Caco-2 (cell line): ENCODE data around the gene SYT6. TPM values are rescaled to one million over a fixed set of nuclear protein-coding genes. Genes with fewer than 3 reads are reported as not detected.

ENCODE experiments used
- BruUV-seq: library from RNA; stranded (reverse); fragments of 400-500 nt; replicated peaks from 2 replicates; lab custom pipeline; 2021; lab: Mats Ljungman, UMichigan
- CTCF ChIA-PET: fragments of 300-600 bp; sonication (Branson Sonifier 250); formaldehyde crosslinking; loops from one replicate; lab custom pipeline; 2022; ENCODE audit warnings: antibody characterized with exemption; lab: Charles Lee
- POLR2A ChIA-PET: fragments of 300-600 bp; sonication (Branson Sonifier 250); formaldehyde crosslinking; loops from one replicate; lab custom pipeline; 2022; ENCODE audit warnings: antibody characterized with exemption; lab: Charles Lee
- DNase-seq, 2 experiments: peaks; one replicate each; pipeline versions ENCODE4 v3.0.0 to v3.0.0-alpha.2; 2020 to 2022
- H3K27me3 ChIP-seq: replicated peaks from 2 replicates; pipeline ENCODE4 v1.6.0; 2011; ENCODE audit warnings: low read length; ENCODE audit not compliant: control insufficient read depth, insufficient read depth
- H3K36me3 ChIP-seq: 2 replicates; pipeline ENCODE4 v1.5.1; 2011; ENCODE audit warnings: low read length; ENCODE audit not compliant: control insufficient read depth, insufficient read depth
- H3K4me1 ChIP-seq: fragments of 250-450 bp; sonication (Bioruptor Pico); 2 replicates; pipeline ENCODE4 v1.5.1; 2020; ENCODE audit warnings: mild to moderate bottlenecking
- H3K4me3 ChIP-seq: 2 replicates; pipeline ENCODE4 v1.5.1; 2011; ENCODE audit warnings: low read depth, mild to moderate bottlenecking, control low read depth, low read length
- H3K9me3 ChIP-seq: fragments of 250-450 bp; sonication (Bioruptor Pico); 2 replicates; pipeline ENCODE4 v1.5.1; 2020; ENCODE audit warnings: mild to moderate bottlenecking, moderate library complexity
- H3K27ac Mint-ChIP-seq: one replicate; pipeline ENCODE4 v1.8.0; 2022; ENCODE audit warnings: mixed read lengths; ENCODE audit not compliant: unreplicated experiment
- H3K27me3 Mint-ChIP-seq: one replicate; pipeline ENCODE4 v1.8.0; 2022; ENCODE audit warnings: mixed read lengths; ENCODE audit not compliant: insufficient read depth, unreplicated experiment
- H3K36me3 Mint-ChIP-seq: one replicate; pipeline ENCODE4 v1.8.0; 2022; ENCODE audit warnings: mild to moderate bottlenecking, mixed read lengths; ENCODE audit not compliant: insufficient read depth, unreplicated experiment
- H3K4me1 Mint-ChIP-seq: one replicate; pipeline ENCODE4 v1.8.0; 2022; ENCODE audit warnings: low read depth, mixed read lengths; ENCODE audit not compliant: unreplicated experiment
- H3K4me3 Mint-ChIP-seq: one replicate; pipeline ENCODE4 v1.8.0; 2022; ENCODE audit warnings: mild to moderate bottlenecking, moderate library complexity, mixed read lengths; ENCODE audit not compliant: unreplicated experiment
- H3K9me3 Mint-ChIP-seq: one replicate; pipeline ENCODE4 v1.8.0; 2022; ENCODE audit warnings: mixed read lengths; ENCODE audit not compliant: unreplicated experiment
- CTCF ChIP-seq, 2 experiments: fragments of 200-600 bp in 1 of 2; IDR thresholded peaks; 1 replicate in 1 of 2; 2 replicates in 1 of 2; pipeline versions ENCODE4 v1.5.1 to v1.8.0; 2011 to 2022; ENCODE audit warnings: antibody characterized with exemption in 1 of 2, control low read depth in 1 of 2, inconsistent platforms in 1 of 2, low read depth in 1 of 2, low read length in 1 of 2, mild to moderate bottlenecking in 1 of 2, moderate library complexity in 1 of 2; ENCODE audit not compliant: insufficient read depth in 1 of 2, severe bottlenecking in 1 of 2, unreplicated experiment in 1 of 2
- intact Hi-C: fragments of 100-400 bp; cut with micrococcal nuclease; formaldehyde crosslinking; loops from one replicate; pipeline ENCODE4 v1.10.0; 2022; ENCODE audit not compliant: unreplicated experiment
- total RNA-seq: library from RNA; stranded (reverse); gene quantifications from 2 replicates; pipeline ENCODE4 v1.2.3, GENCODE V29; 2022

SYT6 gene
- total RNA-seq, 1 experiment from 2014 or later: 0.32 TPM

GRCh38 chr1:114192328-114192727 is 38.7 kb upstream of the SYT6 start:
- Mint-ChIP-seq H3K4me1 (no peaks in the 10 kb centered on the region), H3K4me3 (no peak overlapping the region), H3K36me3 (no peaks in the 10 kb centered on the region), H3K27ac (no peak overlapping the region), H3K27me3 (peaks cover 15% of the 10 kb centered on the region), H3K9me3 (no peaks in the 10 kb centered on the region)
- BruUV-seq: no TSS peak
- ChIA-PET POLR2A (no interaction called here), CTCF (no interaction called here)
- intact Hi-C loops: no loop called here
- H3K4me1 ChIP-seq: no peaks in the 10 kb centered on the region
- H3K4me3 ChIP-seq: no peak overlapping the region
- no peaks in the 10 kb centered on the region for H3K9me3 ChIP-seq
- no peaks in the 10 kb centered on the region for H3K27me3 ChIP-seq
- TF ChIP-seq CTCF (IDR thresholded peaks at IDR 0.05; ENCODE audit: insufficient read depth in 1 of 2, low read depth in 1 of 2, low read length in 1 of 2, severe bottlenecking in 1 of 2, unreplicated experiment in 1 of 2): no peak
- H3K36me3 ChIP-seq: no peaks in the 10 kb centered on the region
- no peak for DNase-seq

- Mint-ChIP-seq H3K27ac (no peak overlapping the region), H3K4me3 (no peak overlapping the region), H3K4me1 (no peaks in the 10 kb centered on the region), H3K9me3 (no peaks in the 10 kb centered on the region), H3K27me3 (peaks cover 9% of the 10 kb centered on the region), H3K36me3 (no peaks in the 10 kb centered on the region)
- intact Hi-C loops: no loop called here
- POLR2A ChIA-PET: no interaction called here
- no TSS peak for BruUV-seq
- no peaks in the 10 kb centered on the region for H3K4me1 ChIP-seq
- CTCF ChIA-PET: no interaction called here
- no peaks in the 10 kb centered on the region for H3K27me3 ChIP-seq
- no peak overlapping the region for H3K4me3 ChIP-seq
- no peak for TF ChIP-seq CTCF (IDR thresholded peaks at IDR 0.05; ENCODE audit: insufficient read depth in 1 of 2, low read depth in 1 of 2, low read length in 1 of 2, severe bottlenecking in 1 of 2, unreplicated experiment in 1 of 2)
- no peak for DNase-seq
- H3K36me3 ChIP-seq: no peaks in the 10 kb centered on the region
- H3K9me3 ChIP-seq: no peaks in the 10 kb centered on the region
Observed at GRCh38 chr1:114189398-114189797, 35.7 kb upstream of the SYT6 start.

- no peak for TF ChIP-seq CTCF (IDR thresholded peaks at IDR 0.05; ENCODE audit: insufficient read depth in 1 of 2, low read depth in 1 of 2, low read length in 1 of 2, severe bottlenecking in 1 of 2, unreplicated experiment in 1 of 2)
- intact Hi-C loops: no loop called here
- Histone ChIP-seq H3K9me3 (no peaks in the 10 kb centered on the region), H3K4me3 (no peak overlapping the region), H3K4me1 (no peaks in the 10 kb centered on the region), H3K27me3 (no peaks in the 10 kb centered on the region), H3K36me3 (no peaks in the 10 kb centered on the region)
- DNase-seq: no peak
- Mint-ChIP-seq H3K27ac (no peak overlapping the region), H3K36me3 (no peaks in the 10 kb centered on the region), H3K4me3 (no peak overlapping the region), H3K4me1 (no peaks in the 10 kb centered on the region), H3K27me3 (peaks cover 9% of the 10 kb centered on the region), H3K9me3 (no peaks in the 10 kb centered on the region)
- CTCF ChIA-PET: no interaction called here
- POLR2A ChIA-PET: no interaction called here
- BruUV-seq: no TSS peak
Observed at GRCh38 chr1:114181356-114181755, 27.7 kb upstream of the SYT6 start.
